Fibroblast of skin of right biceps (primary cell): ENCODE data around the gene ZBTB7C.

Experiments used
- DNase-seq: peaks from one replicate; pipeline ENCODE4 v3.0.0-alpha.2; 2013

ZBTB7C gene

DNA sequence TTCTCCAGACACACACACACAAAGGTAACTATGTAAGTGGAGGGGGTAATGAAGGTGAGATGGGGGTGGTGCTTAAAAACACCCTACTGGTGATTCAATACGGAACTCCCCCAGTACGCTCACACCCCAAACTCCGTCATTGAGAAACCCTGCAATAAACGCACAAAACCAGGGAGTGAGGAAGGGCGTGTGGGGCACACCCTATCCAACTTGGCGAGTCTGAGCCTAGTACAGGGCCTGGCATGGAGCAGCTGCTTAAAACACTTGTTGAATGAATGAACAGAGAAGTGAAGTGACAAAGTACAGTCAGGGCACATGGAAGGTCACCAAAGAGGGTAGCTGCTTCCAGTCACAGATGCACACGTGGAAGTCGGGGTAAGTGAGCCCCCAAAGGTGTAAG is 331.9 kb downstream of the ZBTB7C start:
- DNase-seq = no peak

DNA sequence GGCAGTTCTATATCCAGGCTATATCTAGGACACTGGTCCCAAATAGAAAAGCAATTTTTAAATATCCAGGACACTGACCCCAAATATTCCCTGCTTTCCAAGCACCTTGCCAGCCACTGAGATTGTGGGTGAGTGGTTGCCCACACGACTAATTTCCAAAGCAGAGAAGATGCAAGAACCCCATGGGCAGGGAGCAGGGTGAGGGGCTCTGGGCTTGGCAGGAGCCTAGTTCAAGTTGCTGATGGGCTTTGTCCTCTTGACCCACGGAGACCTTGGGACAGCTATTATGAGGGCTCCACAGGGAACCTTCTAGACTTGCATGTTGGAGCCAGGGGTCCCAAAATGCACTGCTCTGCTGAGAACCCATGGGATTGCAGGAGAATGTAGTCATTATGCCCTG is 332.7 kb downstream of the ZBTB7C start:
- DNase-seq = no peak

DNA sequence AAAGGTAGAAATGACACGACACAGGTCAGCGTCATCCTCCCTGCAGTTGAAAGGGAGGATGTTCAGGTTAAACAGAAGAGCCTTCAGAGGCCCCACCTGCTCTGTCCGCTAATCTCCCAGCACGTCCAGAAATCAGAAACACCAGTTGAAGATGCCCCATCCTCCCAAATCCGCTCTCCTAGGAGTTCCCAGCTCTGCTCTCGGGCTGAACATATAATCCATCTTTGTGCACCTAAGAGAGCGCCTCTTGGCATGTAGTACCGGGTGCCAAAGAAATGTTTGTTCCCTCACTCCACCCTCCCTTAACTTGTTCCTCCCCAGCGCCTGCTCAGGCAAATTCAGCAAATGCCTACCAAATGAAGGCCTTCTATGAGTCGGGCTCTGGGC is 333.5 kb downstream of the ZBTB7C start:
- DNase-seq = no peak

DNA sequence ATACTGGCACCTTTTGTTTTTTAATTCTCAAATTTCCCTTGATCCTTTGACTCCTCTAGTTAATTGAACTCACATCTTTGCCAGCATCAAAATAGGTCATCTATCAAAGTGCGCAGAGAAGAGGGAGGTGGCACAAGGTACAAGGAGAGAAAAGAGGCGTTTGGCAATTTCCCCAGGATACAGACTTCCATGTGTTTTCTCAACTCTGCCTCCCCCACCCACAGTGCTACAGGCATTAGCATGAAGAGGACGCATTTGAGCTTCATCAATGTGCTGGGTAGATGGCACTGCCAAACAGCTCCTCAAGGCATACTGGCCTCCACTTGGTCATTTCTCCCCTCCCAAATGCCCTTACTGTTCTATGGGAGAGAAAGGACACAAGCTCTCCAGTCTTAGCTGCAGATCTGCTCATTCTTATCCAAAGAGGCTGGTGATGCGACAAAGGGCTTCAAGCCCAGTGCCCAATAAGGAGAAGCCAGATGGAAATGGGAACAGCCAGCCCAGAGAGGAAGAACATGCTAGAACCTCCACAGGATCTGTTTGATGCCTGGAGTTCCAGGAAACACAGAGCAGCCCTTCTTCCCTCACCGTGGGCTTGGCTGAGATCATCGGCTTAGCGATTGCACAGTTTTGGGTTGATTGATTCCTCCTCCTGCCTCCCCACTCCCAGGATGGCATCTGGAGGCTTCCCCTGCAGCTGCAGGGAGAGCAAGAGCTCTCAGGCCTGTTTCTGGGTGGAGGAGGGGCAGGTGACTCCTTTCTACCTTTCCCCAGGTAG is 334.1 kb downstream of the ZBTB7C start:
- DNase-seq = no peak

DNA sequence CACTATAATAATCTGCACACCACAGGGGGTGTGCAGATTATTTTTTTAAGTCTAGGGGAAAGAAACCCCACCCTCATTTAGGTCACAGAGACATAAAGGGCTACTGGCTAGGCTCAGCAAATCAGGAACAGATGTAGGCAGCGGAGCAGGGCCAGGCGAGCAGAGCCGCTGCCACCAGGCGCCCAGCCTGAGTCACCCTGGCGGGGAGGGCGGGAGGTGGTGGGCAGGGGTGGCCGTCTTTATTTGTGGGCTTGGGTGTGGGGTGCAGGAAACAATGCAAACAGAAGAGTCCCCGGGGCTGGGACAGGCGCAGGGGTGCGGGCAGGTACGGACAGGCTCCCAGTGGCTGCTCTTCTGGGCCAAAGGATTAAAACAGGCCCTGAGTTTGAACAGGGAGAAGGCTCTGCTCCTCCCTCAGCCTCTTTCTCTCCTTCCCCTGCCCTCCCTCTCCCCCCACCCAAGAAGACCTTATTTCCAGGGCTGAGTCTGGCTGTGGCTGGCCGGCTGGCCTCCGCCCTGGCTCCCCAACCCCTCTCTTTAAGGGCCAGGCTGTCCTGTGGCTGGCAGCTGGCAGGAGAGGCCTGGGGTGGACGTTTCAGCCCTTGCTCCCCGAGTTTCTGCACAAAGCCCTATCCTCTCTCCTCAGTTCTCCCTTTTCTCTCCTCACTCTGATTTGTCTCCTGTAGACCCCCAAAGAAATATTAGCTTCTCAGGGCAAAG is 335.8 kb downstream of the ZBTB7C start:
- DNase-seq = peak; percentile 7

DNA sequence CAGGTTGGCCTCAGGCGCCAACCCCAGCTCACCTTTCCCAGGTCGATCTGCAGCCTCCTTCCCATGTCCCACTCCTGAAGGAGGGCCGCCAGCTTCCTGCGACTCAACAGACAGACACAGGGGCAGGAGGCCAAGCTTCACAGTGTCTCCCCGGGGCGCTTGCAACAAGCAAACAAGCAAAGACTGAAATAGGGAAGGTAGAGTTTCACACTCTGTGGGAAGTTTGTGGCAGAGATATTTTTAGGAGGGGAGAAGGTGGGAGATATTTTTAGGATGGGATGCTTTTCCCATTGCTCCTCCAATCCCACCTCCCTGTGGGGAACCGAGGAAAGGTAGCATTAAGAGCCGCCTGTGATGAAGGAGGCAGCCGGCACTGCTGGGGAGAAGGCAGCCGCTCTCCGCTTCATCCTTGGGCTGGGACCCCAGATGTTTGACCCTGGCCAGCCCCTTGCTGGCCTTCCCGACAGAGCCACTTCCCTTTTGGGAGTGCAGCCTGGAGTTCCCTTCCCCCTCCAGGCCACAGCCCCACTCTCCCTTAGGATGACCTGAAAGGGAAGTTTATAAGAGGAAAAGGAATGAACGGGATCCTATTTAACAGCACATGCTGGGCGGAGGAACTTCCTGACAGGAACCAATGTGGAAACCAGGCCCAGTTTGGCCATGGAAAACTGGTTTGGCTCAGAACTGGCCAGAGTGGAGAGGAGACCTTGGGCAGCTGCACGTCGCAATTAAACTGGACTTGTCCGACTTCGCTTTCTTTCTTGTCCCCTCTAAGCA is 336.6 kb downstream of the ZBTB7C start:
- no peak for DNase-seq

DNA sequence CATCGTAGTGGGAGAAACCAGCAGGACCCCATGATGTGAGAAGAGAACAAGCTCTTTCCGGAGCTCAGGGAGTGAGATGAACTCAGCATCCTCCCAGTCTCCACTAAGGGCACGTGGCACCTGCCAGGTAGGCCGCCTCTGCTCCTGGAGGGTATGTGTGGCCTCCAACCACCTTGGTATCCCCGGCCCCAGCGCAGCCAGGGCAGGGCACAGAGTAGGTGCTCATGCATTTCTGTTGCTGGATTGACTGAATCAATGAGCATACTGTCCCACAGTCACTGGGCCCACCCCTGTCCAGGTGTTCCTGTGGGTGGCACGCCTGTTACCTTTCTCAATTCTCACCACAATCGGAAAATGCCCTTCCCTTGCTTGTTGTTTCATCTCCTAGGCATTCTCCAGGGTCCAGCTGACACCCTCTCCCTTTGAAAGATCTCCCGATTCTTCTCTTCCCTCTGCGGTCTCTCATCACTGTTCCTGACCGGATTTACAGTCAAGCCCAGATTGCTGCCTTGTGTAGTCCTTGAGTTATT is 340.2 kb downstream of the ZBTB7C start:
- no peak for DNase-seq

DNA sequence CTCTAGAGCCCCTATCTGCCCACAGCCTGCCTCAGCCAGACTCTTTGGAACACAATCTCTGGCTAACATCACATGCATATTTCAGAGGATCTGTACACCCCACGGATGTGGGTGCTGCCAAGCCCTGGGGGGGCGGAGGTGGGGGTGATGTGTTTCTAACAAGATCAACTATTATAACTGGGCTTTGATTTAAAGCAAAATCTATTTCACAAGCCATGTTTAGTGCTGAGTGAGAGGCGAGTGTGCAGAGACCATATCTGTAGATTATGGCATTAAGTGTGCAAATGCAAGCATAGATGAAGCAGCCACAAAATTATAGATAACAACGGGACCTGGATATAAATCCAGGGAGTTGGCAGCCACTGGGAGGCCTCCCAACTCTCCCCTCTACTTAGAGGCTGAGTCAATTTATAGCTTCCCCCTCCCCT is 342.9 kb downstream of the ZBTB7C start:
- DNase-seq = no peak

DNA sequence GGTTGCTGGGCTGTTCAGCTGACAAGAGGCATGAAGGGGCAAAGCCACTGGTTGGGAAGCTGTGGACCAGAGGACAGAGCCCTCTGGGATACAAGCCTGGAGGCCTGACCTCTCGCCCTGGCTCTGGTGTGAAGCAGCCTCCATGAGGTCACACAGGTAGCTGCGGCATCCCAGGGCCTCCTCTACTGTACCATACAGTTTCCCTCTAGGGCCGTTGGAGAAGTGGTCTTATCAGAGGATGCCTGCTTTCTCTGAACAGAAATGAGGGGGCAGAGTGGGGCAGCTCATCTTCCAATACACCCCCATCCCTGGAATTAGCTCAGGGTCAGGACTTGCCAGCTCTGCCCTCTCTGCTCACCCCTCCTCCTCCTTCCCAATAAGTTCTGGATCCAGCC is 343.6 kb downstream of the ZBTB7C start:
- no peak for DNase-seq

DNA sequence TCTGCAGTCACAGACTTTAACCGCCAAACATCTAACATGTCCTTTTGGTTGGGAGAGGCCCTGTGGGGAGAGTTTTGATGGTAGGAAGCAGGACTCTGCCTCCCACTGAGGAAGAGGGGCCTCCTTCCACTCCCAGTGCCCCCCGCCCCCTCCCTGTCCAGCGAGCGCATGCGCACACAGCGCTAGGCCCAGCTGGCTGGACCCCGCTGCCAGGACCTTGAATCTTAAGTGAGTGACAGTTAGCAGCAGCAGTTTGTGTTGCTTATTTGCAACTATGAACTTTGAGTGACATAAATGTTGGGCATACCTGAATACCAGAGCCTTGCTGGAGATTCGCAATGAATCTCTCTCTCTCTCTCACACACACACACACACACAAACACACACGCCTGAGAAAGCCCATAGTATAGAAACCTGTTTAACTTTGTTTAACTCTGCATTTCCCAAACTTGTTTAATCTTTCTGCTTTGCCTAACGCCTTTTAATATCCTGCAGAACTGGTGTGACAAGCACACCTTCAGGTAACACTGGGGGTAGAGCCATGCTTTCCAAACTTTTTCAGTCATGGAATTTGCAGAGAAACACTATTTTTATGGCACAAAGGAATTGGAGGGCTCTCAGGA is 344.1 kb downstream of the ZBTB7C start:
- DNase-seq = no peak

DNA sequence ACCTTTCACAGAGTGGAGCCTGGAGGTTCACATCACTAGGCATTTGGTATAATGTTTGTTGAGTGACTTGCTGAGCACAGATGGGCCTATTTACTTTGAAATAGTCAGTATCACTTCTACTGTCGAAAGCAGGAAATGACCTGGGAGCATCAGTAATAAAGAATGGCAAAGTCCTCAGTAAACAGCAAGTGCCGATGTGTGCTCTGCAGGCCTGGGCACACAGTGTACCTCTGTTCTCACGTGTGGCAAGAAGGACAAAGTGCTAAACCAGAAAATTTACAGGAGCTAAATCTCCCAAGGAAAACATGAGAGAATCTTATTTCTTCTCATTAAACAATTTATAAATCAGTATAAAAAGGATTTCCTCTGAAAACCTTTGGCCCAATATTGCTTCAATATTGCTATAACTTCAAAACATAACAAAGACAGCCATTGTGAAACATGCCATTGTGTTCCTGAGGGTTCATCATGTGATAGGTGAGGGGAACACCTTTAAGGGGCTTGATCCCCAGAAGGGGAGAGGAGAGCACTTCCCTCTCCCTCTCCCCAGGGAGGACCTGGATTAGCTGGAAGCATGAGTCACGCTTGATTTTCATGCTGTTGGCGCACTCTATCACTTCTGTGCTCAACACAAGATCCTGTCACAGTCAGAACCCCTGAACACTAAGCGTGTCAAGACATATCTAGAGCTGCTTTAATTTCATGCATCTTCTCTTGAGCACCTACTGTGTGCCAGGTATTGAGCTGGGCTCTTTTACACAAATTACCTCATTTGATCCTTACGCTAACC is 347.2 kb downstream of the ZBTB7C start:
- DNase-seq = no peak

DNA sequence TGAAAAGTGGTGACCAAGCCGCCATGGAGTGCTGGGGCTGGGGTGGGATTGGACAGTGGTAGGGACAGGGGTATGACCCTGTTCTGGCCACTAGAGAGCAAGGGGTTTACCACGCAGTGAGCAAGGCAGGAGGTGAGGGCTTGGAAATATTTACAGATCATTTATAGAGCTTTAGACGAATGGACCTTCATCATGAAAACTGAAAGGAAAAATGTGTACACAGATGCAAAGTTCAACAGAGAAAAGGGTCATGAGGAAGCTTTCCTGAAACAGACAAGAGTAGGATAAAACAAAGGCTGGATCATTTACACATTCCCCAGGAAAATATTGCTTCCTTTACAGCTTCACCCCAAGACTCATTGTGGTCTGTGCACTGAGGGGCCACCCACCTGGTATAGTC is 348.2 kb downstream of the ZBTB7C start:
- no peak for DNase-seq

DNA sequence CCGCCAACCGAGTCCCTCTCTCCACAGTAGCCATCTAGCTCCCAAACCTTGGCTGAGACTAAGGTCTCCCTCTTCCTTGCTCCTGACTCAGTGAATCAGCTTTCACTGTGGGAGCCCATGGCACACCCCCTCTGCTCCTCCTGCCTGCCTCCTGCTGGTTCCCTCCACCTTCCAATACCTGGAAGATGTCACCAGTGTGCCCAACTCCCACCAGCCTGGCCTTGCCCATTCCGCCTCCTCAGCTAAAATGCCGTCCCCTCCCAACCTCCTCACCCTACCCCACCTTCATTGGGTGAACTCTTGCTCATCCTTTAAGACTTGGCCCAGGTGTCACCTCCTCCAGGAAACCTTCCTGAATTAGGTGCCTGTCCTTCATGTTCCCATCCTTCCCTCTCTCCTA is 348.8 kb downstream of the ZBTB7C start:
- no peak for DNase-seq

DNA sequence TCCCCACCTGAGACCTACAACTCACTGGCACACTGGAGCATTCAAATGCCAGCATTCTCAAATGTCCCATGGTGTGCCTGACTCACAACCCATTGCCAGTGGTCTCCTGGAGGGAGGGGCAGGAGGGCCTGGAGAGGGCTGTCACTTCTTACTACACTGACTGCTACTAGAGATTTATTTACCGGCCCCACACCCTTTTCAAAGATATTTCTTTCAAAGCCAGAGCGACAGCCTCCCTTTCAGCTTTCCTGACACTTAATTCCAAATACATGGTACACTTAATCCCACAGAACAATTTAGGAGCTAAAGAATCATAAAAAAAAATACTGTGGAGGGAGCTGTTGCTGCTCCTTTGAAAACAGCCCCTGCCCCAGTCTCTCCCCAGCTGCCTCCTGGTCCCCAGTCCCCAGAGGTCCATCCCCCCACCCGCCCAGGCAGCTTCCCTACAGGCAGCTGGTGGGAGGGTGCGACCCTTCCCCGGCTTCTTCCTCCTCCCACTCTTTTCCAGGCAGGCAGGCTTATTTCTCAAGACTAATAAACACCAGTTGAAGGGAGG is 349.6 kb downstream of the ZBTB7C start:
- DNase-seq = no peak

DNA sequence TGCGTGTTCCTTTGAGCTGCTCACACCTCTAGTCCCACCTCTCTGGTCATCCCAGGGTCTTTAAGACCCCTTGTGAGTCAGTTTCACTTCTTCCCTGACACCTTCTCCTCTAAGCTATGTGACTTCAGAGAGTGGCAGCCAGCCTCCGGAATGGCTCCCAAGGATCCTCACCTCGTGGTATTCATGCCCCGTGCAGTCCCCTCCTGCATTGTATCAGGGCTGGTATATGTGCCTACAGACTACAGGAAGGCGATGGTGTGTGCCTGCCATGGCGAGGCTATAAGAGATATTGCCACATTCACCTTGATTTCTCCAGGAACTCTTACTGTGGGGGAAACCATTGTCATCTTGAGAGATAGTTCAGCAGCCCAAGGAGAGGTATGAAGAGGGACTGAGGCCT is 350.7 kb downstream of the ZBTB7C start:
- no peak for DNase-seq

DNA sequence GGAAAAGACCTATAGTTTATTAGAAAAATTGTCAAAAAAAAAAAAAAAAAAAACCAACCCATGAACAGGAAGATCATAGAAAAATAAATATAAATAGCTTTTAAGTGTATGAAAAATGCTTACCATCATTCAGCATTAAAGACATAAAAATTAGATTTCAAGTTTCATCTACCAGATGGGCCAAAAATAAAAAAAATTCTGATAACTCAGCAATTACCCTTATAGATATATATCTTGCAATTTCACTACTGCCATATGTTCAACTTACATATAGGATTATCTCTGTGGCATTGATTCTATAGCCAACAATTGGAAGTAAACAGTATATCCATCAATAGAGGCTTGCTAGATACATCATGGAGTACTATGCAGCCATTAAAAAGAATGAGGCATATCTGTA is 352.2 kb downstream of the ZBTB7C start:
- no peak for DNase-seq

DNA sequence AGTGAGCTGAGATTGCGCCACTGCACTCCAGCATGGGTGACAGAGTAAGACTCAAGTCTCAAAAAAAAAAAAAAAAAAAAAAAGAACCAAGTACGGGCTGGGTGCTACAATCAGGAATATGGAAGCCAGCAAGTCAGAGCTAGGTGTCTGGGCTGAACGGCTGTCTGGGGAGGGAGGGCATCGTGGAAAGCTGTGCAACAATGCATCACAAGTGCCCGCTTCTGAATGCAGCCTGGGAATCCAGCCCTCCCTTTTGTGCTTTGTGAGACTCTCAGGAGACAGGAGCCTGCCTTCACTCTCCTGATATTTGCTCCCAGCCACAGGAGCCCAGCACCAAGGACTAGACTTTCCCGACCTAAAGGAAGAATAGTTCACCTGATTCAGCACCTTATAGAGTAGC is 353.8 kb downstream of the ZBTB7C start:
- DNase-seq = no peak

DNA sequence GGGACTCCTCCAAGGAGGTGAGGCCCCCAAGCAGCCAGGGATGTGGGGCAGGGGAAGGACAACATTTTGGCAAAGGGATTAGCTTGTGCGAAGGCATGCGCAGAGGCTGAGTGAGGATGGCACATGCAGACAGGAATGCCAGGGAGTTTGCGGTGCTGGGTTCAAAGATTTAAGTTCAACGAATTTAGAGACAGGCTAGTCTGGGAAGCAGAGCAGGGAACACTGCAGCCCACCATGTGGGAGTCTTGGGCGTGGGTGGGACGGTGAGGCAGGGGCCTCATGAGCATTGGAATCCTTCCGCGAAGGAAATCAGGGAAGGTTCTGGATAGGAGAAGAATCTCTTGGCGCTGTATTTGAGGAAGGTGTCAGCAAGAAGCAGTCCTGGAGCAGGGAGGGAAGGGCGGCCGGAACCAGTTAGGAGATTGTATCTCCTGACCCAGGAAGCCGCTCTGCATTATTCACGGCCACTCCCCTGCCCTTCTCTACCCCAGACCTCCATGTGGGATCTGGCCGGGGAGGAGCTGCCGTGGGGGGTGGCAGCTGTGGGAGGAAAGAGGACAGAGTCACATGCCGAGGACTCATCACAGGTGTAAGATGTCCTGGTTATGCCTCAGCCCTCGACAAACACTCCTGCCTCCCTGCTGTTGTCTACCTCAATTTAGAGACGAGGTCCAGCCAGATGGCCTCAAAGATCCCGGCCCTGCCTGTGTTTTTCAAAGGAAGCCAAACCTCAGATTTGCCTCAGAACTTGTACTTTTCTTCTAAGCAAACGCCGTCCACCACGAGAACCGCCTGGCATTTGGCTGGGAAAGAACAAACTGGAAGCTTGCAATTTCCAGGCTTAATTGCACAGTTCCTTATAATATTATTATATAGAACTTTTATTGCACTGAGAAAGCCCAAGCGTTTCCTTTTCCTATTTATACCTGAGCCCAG is 355.0 kb downstream of the ZBTB7C start:
- DNase-seq = no peak

DNA sequence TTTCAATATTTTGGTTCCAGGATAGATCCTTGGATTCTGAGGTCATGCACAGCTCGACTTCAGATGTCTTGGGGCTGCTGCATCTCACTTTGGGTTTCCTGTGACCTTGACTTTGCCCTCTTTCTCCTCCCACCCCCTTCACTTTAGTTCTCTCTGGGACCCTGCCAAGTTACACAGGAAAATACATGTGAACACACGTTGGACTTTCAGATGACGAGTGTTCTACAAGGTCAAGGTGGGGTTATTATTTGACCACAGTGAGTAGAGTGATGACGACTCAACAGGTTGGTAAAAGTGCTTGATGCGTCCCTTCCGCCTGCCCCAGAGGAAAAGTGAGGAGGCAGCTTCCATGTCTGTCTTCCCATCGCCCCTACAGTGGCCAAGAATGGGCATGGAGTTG is 356.3 kb downstream of the ZBTB7C start:
- no peak for DNase-seq

DNA sequence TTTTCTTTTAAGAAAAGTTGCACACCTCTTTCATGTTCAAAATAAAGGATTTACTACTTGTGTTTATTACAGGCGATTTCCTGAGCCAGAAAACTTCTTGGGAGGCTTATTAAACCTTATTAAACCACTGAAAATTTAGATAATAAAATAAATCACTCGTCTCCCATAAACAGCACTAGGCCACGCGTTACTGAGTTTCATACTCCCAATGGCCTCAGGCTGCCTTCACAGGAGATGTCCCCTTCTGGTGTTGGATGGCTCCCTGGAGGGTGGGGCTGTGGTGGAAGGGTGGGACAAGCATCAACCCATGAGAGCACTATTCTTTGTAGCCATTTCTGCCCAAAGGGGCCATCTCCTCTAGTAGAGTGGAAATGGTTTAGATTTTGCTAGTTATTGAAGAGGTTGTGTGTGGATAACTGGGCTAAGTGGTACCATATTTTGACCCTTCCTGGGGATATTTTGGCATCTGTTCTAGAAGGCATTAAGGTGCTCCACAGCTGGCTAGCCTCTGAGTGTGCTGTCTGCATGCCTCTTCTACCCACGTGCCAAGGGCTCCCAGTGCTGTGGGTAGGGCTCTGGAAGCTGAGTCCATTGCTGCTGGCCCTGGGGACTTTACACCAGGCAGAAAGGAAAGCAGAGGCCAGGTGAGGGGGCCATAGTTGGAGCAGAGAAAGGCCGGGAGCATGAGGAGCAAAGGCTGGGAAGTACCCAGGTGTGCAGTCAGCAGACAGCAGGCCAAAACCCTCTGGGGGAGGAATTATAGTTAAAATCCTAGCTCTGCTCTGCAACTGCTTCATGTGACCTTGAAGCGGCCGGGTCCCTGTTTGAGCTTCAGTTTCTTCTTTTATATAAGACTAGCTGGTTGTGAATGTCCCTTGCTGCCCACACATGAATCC is 357.0 kb downstream of the ZBTB7C start:
- no peak for DNase-seq
